ENCODE measurements around the gene CDKN2AIPNL.

Gene CDKN2AIPNL, protein sequence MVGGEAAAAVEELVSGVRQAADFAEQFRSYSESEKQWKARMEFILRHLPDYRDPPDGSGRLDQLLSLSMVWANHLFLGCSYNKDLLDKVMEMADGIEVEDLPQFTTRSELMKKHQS

GRCh38 chr5:134411546-134412266, at the start of gene CDKN2AIPNL:
TSS of gene CDKN2AIPNL (minus strand) at chr5:134411881. CDS start at chr5:134411854, 27 bp downstream.
- DNase-seq = peak; percentile 87

GRCh38 chr5:134460551-134460950, 48.9 kb upstream of the CDKN2AIPNL start:
- no peak for DNase-seq

GRCh38 chr5:134459491-134459890, 47.8 kb upstream of the CDKN2AIPNL start:
- DNase-seq = no peak

- no peak for DNase-seq
Measured at GRCh38 chr5:134459010-134459403, 47.3 kb upstream of the CDKN2AIPNL start.

DNA sequence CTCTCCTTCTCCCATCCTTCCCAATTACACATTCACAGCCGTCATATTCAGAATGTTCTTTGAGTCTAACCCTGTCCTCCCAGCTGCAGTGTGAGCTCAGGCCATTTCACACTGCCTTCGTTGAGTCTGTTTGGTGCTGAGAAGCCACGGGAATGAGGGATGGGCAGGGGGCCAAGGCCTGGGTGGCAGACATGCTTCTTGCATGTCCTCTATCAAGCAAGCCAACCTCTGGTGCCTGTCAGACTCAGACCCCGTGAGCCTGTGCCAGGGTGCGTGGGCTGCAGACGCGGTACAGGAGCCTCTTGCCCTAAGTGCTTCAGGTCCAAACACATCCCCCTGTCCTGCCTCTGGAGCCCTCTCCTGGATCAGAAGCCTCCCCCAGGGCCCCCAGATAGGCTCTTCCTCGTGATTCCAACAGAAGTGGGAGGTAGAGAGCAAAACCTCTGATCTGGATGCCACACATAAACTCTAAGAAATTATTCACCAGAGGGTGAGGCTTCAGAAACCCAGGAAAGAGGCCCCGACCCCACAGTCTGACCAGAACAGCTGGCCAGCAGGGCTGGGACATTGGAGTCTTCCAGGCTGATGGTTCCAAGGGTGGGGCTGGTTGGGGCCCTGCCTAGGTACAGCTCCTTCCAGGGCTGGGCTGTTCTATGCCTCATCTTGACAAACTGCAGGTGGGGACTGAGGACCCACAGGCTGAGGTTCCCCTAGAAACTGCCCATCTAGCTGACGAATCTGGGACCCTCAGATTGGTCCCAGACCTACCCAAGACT, 46.7 kb upstream of the CDKN2AIPNL start:
- peak; percentile 67 for DNase-seq

DNA sequence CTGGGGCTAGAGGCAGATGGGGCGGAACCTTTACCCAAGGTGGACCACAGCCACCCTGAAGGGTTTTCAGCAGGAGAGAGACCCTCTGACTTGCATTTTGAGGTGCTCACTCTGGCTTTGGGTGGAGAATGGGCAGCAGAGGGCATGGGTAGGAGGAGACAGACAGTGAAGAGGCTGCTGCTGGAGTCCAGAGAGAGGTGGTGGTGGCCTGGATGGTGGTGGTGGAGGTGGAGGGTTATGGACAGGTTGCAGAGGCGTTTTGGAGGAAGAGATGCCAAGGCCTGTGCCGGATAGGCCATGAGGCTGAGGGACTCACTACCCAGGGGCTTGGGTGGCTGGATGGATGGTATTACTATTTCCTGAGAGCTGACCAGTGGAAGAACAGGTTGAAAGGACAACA, 46.1 kb upstream of the CDKN2AIPNL start:
- DNase-seq = no peak

DNA sequence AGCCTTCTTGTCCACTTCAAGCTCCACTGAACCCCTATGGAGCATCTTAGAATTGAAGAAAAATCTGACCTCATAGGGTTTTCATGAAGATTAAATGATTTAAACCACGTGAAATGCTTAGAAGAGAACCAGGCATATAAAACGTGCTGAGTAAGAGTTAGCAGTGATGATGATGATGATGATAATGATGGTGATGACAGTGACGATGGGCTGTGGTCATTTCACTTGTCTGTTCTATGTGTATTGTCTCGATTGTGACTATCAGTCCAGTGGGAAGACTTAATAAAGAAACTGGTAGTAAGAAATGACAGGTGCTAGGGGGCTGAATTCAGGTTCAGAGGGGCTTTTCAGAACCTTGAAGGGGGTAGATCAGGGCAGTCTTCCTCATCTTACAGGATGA, 45.1 kb upstream of the CDKN2AIPNL start:
- no peak for DNase-seq

GRCh38 chr5:134455466-134455865, 43.8 kb upstream of the CDKN2AIPNL start:
- DNase-seq = no peak

GRCh38 chr5:134453016-134453415, 41.3 kb upstream of the CDKN2AIPNL start:
- no peak for DNase-seq

- peak; percentile 89 for DNase-seq
Measured at GRCh38 chr5:134451936-134452505, 40.3 kb upstream of the CDKN2AIPNL start.

DNA sequence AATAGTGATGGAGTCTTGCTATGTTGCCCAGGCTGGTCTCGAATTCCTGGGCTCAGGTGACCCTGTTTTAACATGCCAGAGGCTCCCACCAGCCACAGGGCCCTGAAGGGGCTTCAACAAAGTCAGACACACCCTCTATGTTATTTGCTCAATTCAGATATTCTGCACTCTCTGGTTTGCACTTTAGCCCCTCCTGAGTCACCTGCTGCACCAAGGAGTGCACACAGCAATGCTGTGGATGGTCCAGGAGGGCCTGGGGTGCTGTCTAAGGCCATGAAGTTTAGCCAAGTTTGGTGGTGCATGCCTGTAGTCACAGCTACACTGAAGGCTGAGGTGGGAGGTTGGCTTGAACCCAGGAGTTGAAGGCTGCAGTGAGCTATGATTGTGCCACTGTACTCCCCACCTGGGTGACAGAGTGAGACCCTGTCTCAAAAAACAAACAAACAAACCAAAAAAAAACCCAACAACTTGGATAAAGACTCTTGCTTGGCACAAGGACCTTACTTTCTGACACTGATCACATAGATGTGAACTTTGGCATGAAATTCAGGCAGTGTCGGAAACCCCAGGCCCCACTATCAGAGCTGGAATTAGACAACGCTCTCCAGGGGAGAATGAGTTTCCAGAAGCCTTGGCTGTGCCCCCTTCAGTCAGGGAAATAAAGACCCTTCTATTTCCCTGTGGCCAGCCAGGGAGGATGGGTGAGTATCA, 39.7 kb upstream of the CDKN2AIPNL start:
- no peak for DNase-seq

DNA sequence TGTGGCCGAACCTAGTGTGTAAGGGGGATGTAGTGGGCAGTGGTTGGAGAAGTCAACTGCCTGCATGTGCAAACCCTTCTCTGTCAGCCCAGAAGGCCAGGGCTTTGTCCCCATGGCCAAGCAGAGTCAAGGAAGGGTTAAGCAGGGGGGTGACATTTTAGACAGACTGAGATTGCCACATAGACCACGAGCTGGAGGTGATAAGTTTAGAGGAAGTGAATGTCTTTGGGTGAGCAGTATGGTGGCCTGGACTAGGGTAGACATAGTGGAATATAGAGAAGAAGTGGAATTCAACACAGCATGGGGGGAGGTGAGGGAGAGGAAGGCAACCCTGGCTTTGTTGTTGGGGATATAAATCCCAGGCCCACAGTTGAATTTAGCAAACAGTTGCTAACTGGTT, 38.7 kb upstream of the CDKN2AIPNL start:
- no peak for DNase-seq

DNA sequence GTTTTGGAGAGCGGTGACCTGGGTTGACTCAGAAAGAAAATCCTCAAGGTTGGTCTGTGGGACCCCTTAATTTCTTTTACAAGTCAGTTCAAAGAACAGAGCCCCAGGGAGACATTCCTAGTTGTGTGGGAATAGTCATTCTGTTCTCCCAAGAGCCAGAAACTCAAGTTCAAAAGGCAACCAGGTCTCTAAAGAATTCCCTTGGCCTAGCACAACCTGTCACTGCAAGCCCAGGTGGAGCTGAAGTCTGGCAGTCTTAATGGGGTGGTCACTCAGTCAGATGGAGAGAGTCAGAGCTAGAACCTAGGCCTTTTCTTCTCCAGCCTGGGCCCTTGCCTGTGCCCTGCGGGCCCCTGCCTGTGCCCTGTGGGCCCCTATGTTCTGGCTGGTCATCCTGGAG, 37.5 kb upstream of the CDKN2AIPNL start:
- DNase-seq = no peak

- no peak for DNase-seq
Measured at GRCh38 chr5:134447815-134448520, 36.3 kb upstream of the CDKN2AIPNL start.

- DNase-seq = no peak
Measured at GRCh38 chr5:134446938-134447337, 35.3 kb upstream of the CDKN2AIPNL start.

- DNase-seq = no peak
Measured at GRCh38 chr5:134445856-134446818, 34.5 kb upstream of the CDKN2AIPNL start.

DNA sequence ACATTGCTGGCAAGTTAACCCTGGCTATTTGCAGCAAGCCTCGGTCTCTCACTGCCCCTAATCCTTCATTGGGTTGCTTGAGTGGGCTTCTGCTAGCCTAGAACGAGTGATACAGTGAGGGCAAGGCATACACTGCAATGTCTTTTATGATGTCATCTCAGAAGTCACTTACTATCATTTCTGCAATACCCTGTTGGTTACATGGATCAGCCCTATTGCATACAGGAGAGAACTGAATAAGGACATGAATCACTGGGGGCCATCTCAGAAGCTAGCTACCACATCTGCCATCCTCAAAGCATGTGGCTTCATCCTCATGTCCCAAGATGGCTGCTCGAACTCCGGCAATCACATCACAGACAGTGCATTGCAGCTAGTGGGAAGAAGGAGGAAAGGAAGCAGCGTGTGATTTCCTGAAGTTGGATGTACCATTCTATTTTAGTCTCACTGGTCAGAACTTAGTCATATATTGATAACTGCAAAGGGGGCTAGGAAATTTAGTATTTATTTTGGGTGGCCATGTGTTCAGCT, 33.3 kb upstream of the CDKN2AIPNL start:
- no peak for DNase-seq

- no peak for DNase-seq
Measured at GRCh38 chr5:134440201-134440755, 28.6 kb upstream of the CDKN2AIPNL start.

GRCh38 chr5:134439210-134439654, 27.6 kb upstream of the CDKN2AIPNL start:
- peak; percentile 93 for DNase-seq

- no peak for DNase-seq
Measured at GRCh38 chr5:134438721-134439123, 27.0 kb upstream of the CDKN2AIPNL start.

All from fibroblast of skin of right biceps (primary cell).